CD4-positive, alpha-beta T cell (primary cell): ENCODE measurements around the gene MAML2. TPM values are rescaled to one million over a fixed set of nuclear protein-coding genes. Genes with fewer than 3 reads are reported as not detected.

ENCODE experiments used
- ATAC-seq: fragments of 200-7000 bp; cut with Tn5 transposase; one replicate; pipeline ENCODE4 v1.10.0; 2022; ENCODE audit warnings: mild to moderate bottlenecking; ENCODE audit not compliant: poor library complexity
- CTCF ChIA-PET: fragments of 350-600 bp; sonication (Branson Sonifier 250); formaldehyde crosslinking; loops from one replicate; lab custom pipeline; 2021; ENCODE audit warnings: antibody characterized with exemption, inconsistent platforms; lab: Charles Lee
- POLR2A ChIA-PET: fragments of 350-600 bp; sonication (Branson Sonifier 250); formaldehyde crosslinking; loops from one replicate; lab custom pipeline; 2021; ENCODE audit warnings: antibody characterized with exemption, inconsistent platforms; lab: Charles Lee
- DNase-seq, 14 experiments: peaks; one replicate each; pipeline ENCODE4 v3.0.0-alpha.2; 2013 to 2020; ENCODE audit warnings: mixed read lengths in 2 of 14
- H3K27ac ChIP-seq, 2 donors: one replicate each; pipeline versions ENCODE4 v1.5.1 to v1.7.0; 2013; ENCODE audit warnings: low read length in 2 of 2, low read depth in 1 of 2, mild to moderate bottlenecking in 1 of 2
- H3K27me3 ChIP-seq, 2 experiments: 1 replicate in 1 of 2; 2 replicates in 1 of 2; pipeline versions ENCODE4 v1.6.1 to v1.7.0; 2013; ENCODE audit warnings: low read length in 2 of 2, control low read depth in 1 of 2, mild to moderate bottlenecking in 1 of 2, moderate library complexity in 1 of 2; ENCODE audit not compliant: insufficient read depth in 2 of 2, control insufficient read depth in 1 of 2
- H3K36me3 ChIP-seq: one replicate; pipeline ENCODE4 v1.6.1; 2013; ENCODE audit warnings: low read length, control low read depth; ENCODE audit not compliant: insufficient read depth
- H3K4me1 ChIP-seq: one replicate; pipeline ENCODE4 v1.6.1; 2013; ENCODE audit warnings: low read length, control low read depth; ENCODE audit not compliant: insufficient read depth
- H3K4me3 ChIP-seq: one replicate; pipeline ENCODE4 v1.5.1; 2013; ENCODE audit warnings: mild to moderate bottlenecking, low read length, moderate library complexity
- H3K9me3 ChIP-seq, 2 experiments: 1 replicate in 1 of 2; 2 replicates in 1 of 2; pipeline versions ENCODE4 v1.6.1 to v1.7.0; 2013; ENCODE audit warnings: low read length in 2 of 2, mild to moderate bottlenecking in 2 of 2, control low read depth in 1 of 2, moderate library complexity in 1 of 2; ENCODE audit not compliant: control insufficient read depth in 1 of 2, insufficient read depth in 1 of 2
- H3K27ac Mint-ChIP-seq: one replicate; pipeline ENCODE4 v1.8.0; 2020; ENCODE audit warnings: mixed read lengths
- H3K27me3 Mint-ChIP-seq: one replicate; pipeline ENCODE4 v1.8.0; 2021; ENCODE audit warnings: mixed read lengths
- H3K36me3 Mint-ChIP-seq: one replicate; pipeline ENCODE4 v1.8.0; 2021; ENCODE audit warnings: low read depth, mixed read lengths
- H3K4me1 Mint-ChIP-seq: one replicate; pipeline ENCODE4 v1.8.0; 2021; ENCODE audit warnings: low read depth, mixed read lengths
- H3K4me3 Mint-ChIP-seq: one replicate; pipeline ENCODE4 v1.8.0; 2020; ENCODE audit warnings: mild to moderate bottlenecking, mixed read lengths
- H3K9me3 Mint-ChIP-seq: one replicate; pipeline ENCODE4 v1.8.0; 2020; ENCODE audit warnings: mixed read lengths
- intact Hi-C, 2 experiments: fragments of 100-400 bp; cut with DNase I in 1 of 2; cut with micrococcal nuclease in 1 of 2; formaldehyde crosslinking; loops; one replicate each; pipeline versions ENCODE4 v1.15.1 to v1.9.0; 2023 to 2025; cut with DNase I, micrococcal nuclease
- total RNA-seq, 174 experiments: library from RNA in 2 of 174; stranded (reverse) in 2 of 174; gene quantifications; one replicate each; pipeline ENCODE4 v1.2.3 and lab custom pipeline; 2021 to 2026
- TF ChIP-seq, protein P1 (sequence below): fragments of 200-600 bp; IDR thresholded peaks from one replicate; pipeline ENCODE4 v1.8.0; 2022; ENCODE audit warnings: antibody characterized with exemption, mild to moderate bottlenecking

Gene MAML2
- total RNA-seq, 2 experiments from 2014 or later = 58.8 to 59.8 TPM

DNA sequence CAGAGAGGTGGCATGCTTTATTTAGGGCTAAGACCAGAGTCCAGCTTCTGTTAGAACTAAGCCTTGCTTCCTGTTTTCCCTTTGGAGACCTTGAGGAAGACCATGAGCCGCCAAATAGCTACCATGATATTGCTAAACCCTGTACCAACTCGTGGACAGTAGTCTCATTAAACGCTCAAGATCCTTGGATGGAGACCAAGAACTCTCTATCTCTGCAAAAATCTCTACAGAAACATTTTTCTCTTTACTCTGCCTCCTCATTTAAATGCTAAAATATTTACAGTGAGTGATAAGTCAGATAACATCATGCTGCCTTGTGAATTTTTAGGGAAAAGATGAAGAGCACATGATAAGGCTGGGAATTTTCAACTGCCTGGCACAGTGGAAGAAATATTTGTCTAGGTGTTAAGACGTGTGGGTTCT, 197.8 kb downstream of the MAML2 start:
- intact Hi-C loops = no loop called here
- ChIA-PET CTCF (no interaction called here), POLR2A (no interaction called here)
- H3K4me3 ChIP-seq = no peak overlapping the region
- H3K27ac ChIP-seq = no peak overlapping the region
- H3K4me1 Mint-ChIP-seq = peaks cover 76% of the 10 kb centered on the region
- peaks cover 10% of the 10 kb centered on the region for H3K36me3 ChIP-seq
- TF ChIP-seq, protein P1, sequence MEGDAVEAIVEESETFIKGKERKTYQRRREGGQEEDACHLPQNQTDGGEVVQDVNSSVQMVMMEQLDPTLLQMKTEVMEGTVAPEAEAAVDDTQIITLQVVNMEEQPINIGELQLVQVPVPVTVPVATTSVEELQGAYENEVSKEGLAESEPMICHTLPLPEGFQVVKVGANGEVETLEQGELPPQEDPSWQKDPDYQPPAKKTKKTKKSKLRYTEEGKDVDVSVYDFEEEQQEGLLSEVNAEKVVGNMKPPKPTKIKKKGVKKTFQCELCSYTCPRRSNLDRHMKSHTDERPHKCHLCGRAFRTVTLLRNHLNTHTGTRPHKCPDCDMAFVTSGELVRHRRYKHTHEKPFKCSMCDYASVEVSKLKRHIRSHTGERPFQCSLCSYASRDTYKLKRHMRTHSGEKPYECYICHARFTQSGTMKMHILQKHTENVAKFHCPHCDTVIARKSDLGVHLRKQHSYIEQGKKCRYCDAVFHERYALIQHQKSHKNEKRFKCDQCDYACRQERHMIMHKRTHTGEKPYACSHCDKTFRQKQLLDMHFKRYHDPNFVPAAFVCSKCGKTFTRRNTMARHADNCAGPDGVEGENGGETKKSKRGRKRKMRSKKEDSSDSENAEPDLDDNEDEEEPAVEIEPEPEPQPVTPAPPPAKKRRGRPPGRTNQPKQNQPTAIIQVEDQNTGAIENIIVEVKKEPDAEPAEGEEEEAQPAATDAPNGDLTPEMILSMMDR = no peak
- no peaks in the 10 kb centered on the region for H3K9me3 ChIP-seq
- H3K4me1 ChIP-seq = peaks cover 12% of the 10 kb centered on the region
- no peaks in the 10 kb centered on the region for H3K27me3 Mint-ChIP-seq
- ATAC-seq (no peak), DNase-seq (no peak)
- no peaks in the 10 kb centered on the region for H3K9me3 Mint-ChIP-seq
- H3K27ac Mint-ChIP-seq = no peak overlapping the region
- no peaks in the 10 kb centered on the region for H3K27me3 ChIP-seq
- peaks cover 40% of the 10 kb centered on the region for H3K36me3 Mint-ChIP-seq
- no peak overlapping the region for H3K4me3 Mint-ChIP-seq

DNA sequence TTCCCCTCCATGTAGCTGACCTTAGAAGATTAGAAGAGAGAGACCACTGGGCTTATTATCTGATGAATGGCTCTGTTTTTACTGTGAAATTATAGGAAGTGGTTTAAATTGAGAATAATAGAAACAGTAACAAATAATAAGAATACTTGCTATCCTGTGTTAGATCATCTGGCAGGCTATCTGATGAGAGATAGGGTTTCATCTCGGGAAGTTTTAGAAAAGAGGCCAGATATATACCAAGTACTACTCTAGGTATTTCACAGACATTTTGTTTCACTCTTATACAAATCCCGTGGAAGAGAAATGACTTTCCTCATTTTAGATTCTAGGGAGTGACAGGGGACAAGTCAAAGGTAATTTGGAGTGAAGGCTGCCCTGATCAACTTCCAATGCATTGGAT, 198.4 kb downstream of the MAML2 start:
- Mint-ChIP-seq H3K4me1 (peaks cover 82% of the 10 kb centered on the region), H3K27ac (no peak overlapping the region), H3K9me3 (no peaks in the 10 kb centered on the region), H3K36me3 (peaks cover 41% of the 10 kb centered on the region), H3K27me3 (no peaks in the 10 kb centered on the region), H3K4me3 (no peak overlapping the region)
- DNase-seq (no peak), ATAC-seq (no peak)
- ChIA-PET POLR2A (interaction anchor here (0.7 to 1.0 kb wide), 2 partner anchors 142 to 353 kb away, joined by 3 to 5 read pairs; no protein-coding TSS in a partner anchor), CTCF (interaction anchor here (0.9 kb wide), 1 partner anchor 200 kb away, joined by 4 read pairs; no protein-coding TSS in a partner anchor)
- Histone ChIP-seq H3K27ac (no peak overlapping the region), H3K36me3 (peaks cover 10% of the 10 kb centered on the region), H3K27me3 (no peaks in the 10 kb centered on the region), H3K9me3 (no peaks in the 10 kb centered on the region), H3K4me1 (peaks cover 12% of the 10 kb centered on the region), H3K4me3 (no peak overlapping the region)
- intact Hi-C loops = no loop called here
- TF ChIP-seq, protein P1 = no peak

DNA sequence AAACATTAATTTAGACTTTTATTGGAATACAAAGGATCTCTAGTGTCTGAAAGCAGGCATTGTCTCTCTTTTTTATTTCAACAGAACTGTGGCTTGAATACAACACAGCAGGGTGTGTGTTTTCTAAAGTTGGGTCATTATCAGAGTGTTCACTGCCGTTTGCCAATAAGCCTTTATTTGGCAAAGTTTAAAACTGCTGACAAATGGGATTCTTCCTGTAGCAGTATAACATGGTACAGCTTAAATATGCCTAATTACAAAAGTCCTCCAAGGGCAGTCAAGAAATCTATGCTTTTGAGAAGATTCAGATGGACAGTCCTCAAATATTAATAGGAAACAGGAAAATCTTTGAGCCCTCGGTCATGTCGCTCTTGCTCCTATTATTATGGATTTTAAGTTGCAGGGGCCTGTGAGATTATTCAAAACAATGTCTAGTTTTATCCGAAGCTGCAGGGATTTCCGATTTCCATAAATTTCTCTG, 199.9 kb downstream of the MAML2 start:
- no peaks in the 10 kb centered on the region for H3K27me3 Mint-ChIP-seq
- no peak overlapping the region for H3K27ac ChIP-seq
- H3K27ac Mint-ChIP-seq = peak overlapping the region; percentile 81
- H3K36me3 ChIP-seq = peaks cover 5% of the 10 kb centered on the region
- H3K4me1 Mint-ChIP-seq = peaks cover 87% of the 10 kb centered on the region
- H3K9me3 ChIP-seq = no peaks in the 10 kb centered on the region
- no peaks in the 10 kb centered on the region for H3K27me3 ChIP-seq
- no peak overlapping the region for H3K4me3 Mint-ChIP-seq
- H3K4me3 ChIP-seq = no peak overlapping the region
- no peak for ATAC-seq
- TF ChIP-seq, protein P1 = no peak
- H3K36me3 Mint-ChIP-seq = peaks cover 34% of the 10 kb centered on the region
- ChIA-PET CTCF (no interaction called here), POLR2A (no interaction called here)
- no peak for DNase-seq
- peaks cover 14% of the 10 kb centered on the region for H3K4me1 ChIP-seq
- no peaks in the 10 kb centered on the region for H3K9me3 Mint-ChIP-seq
- intact Hi-C loops = no loop called here
